SK-N-MC (cell line): ENCODE results near the gene IL1RAP.

Source experiments
- EZH2 ChIP-seq: fragments of 200-600 bp; sonication (generic); IDR thresholded peaks from one replicate; pipeline ENCODE4 v1.6.1; 2017; ENCODE audit warnings: antibody characterized with exemption
- FOXP2 ChIP-seq: optimal IDR thresholded peaks from 2 replicates; pipeline ENCODE3; 2011; ENCODE audit warnings: mild to moderate bottlenecking, moderate library complexity; ENCODE audit not compliant: insufficient read depth; ENCODE audit errors: extremely low read length, control extremely low read depth
- POLR2AphosphoS5 ChIP-seq: IDR thresholded peaks from 2 replicates; pipeline ENCODE4 v1.6.1; 2012; ENCODE audit warnings: mild to moderate bottlenecking, low read depth, low read length, borderline replicate concordance

GRCh38 chr3:190492129-190492528 is 21.8 kb upstream of the IL1RAP start:
- TF ChIP-seq POLR2AphosphoS5 (no peak), EZH2 (no peak), FOXP2 (no peak)
